Measurements from ENCODE around the gene AGPAT4.

DNA sequence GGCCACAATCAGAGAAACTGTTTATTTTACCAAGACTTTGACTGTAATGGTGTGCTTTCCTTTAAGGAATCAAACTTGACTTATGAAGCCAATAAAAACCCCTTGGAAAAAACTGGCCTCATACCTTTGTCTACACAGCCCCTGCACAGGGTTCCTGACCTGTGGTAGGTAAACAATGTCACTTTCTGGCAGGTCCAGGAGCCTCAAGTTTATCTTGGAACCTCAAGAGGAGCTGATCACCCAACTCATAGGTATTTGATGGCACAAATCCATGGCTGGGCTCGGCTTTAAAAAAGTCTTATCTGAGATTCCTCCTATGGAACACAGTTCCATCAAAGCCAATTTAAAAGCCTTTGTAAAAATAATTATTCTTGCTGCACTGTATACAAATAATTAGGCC lies 61.0 kb downstream of the AGPAT4 start:
- TF ChIP-seq, protein P1, sequence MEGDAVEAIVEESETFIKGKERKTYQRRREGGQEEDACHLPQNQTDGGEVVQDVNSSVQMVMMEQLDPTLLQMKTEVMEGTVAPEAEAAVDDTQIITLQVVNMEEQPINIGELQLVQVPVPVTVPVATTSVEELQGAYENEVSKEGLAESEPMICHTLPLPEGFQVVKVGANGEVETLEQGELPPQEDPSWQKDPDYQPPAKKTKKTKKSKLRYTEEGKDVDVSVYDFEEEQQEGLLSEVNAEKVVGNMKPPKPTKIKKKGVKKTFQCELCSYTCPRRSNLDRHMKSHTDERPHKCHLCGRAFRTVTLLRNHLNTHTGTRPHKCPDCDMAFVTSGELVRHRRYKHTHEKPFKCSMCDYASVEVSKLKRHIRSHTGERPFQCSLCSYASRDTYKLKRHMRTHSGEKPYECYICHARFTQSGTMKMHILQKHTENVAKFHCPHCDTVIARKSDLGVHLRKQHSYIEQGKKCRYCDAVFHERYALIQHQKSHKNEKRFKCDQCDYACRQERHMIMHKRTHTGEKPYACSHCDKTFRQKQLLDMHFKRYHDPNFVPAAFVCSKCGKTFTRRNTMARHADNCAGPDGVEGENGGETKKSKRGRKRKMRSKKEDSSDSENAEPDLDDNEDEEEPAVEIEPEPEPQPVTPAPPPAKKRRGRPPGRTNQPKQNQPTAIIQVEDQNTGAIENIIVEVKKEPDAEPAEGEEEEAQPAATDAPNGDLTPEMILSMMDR (IDR thresholded peaks at IDR 0.05) = no peak
- TF ChIP-seq POLR2A (IDR thresholded peaks at IDR 0.05) = no peak

All from testis (tissue), 2 donors.